Suprapubic skin (tissue), 4 donors: ENCODE results near the gene FKBP5. TPM values are rescaled to one million over a fixed set of nuclear protein-coding genes. Genes with fewer than 3 reads are reported as not detected.

Experiments
- DNase-seq, 2 donors: peaks; one replicate each; pipeline ENCODE4 v3.0.0-alpha.2; 2019; ENCODE audit warnings: low spot score in 2 of 2
- H3K27ac ChIP-seq: fragments of 200-600 bp; sonication (generic); one replicate; pipeline ENCODE4 v1.5.1; 2019
- H3K27me3 ChIP-seq: fragments of 200-600 bp; sonication (generic); one replicate; pipeline ENCODE4 v1.5.1; 2019
- H3K36me3 ChIP-seq: fragments of 200-600 bp; sonication (generic); one replicate; pipeline ENCODE4 v1.5.1; 2019
- H3K4me1 ChIP-seq: fragments of 200-600 bp; sonication (generic); one replicate; pipeline ENCODE4 v1.5.1; 2019
- H3K4me3 ChIP-seq: fragments of 200-600 bp; sonication (generic); one replicate; pipeline ENCODE4 v1.5.1; 2019; ENCODE audit warnings: mild to moderate bottlenecking
- H3K9me3 ChIP-seq: fragments of 200-600 bp; sonication (generic); one replicate; pipeline ENCODE4 v1.5.1; 2019
- CTCF ChIP-seq, 2 donors: fragments of 200-600 bp in 1 of 2; fragments of 450-650 bp in 1 of 2; sonication (generic) in 1 of 2; IDR thresholded peaks; one replicate each; pipeline ENCODE4 v1.5.1; 2016 to 2019; ENCODE audit warnings: antibody characterized with exemption in 2 of 2, mild to moderate bottlenecking in 1 of 2, moderate library complexity in 1 of 2
- EP300 ChIP-seq: sonication (generic); formaldehyde crosslinking; IDR thresholded peaks from one replicate; pipeline ENCODE4 v1.6.1; 2017; ENCODE audit warnings: antibody characterized with exemption
- POLR2A ChIP-seq, 2 donors: fragments of 450-650 bp; IDR thresholded peaks; one replicate each; pipeline ENCODE4 v1.6.1; 2017; ENCODE audit warnings: antibody characterized with exemption in 2 of 2, mild to moderate bottlenecking in 2 of 2, moderate library complexity in 2 of 2
- POLR2AphosphoS5 ChIP-seq, 3 donors: sonication (generic); formaldehyde crosslinking; IDR thresholded peaks; one replicate each; pipeline ENCODE4 v1.6.1; 2017; ENCODE audit warnings: antibody characterized with exemption in 3 of 3
- WGBS: methylation state at CpG from one replicate; pipeline ENCODE4 v1.1.5; 2018; 5-methylcytosine and 5-hydroxymethylcytosine counted together
- total RNA-seq, 4 donors: library from RNA; depleted of rRNA; stranded (reverse); fragments of >200 nt; gene quantifications; one replicate each; pipeline ENCODE4 v1.1.0, GENCODE V29; 2016

Gene FKBP5
- total RNA-seq, 4 donors from 2014 or later: 198 to 321 (median 244) TPM

- Histone ChIP-seq H3K9me3 (no peaks in the 10 kb centered on the region), H3K27ac (peak overlapping the region; percentile 100), H3K4me3 (peak overlapping the region; percentile 51), H3K4me1 (peaks cover 96% of the 10 kb centered on the region), H3K27me3 (no peaks in the 10 kb centered on the region), H3K36me3 (no peaks in the 10 kb centered on the region)
- TF ChIP-seq EP300: no peak
- peak in 2 of 3 donors; percentile 76 to 85 for TF ChIP-seq POLR2AphosphoS5 (IDR thresholded peaks at IDR 0.05)
- no peak for TF ChIP-seq CTCF (IDR thresholded peaks at IDR 0.05)
- no peak for TF ChIP-seq POLR2A (IDR thresholded peaks at IDR 0.05)
- WGBS: 37% methylated on average over 10 of the region's 12 CpGs
- peak; percentile 87 to 91 for DNase-seq
Measured at GRCh38 chr6:35728683-35729678, 40.3 kb upstream of the FKBP5 start.

GRCh38 chr6:35727935-35728682 lies 39.4 kb upstream of the FKBP5 start:
- Histone ChIP-seq H3K27me3 (no peaks in the 10 kb centered on the region), H3K27ac (peak overlapping the region; percentile 100), H3K36me3 (no peaks in the 10 kb centered on the region), H3K9me3 (no peaks in the 10 kb centered on the region), H3K4me3 (peak overlapping the region; percentile 51), H3K4me1 (peaks cover 96% of the 10 kb centered on the region)
- peak; percentile 96 to 97 for DNase-seq
- TF ChIP-seq POLR2A (IDR thresholded peaks at IDR 0.05) (peak in 1 of 2 donors; percentile 49), CTCF (IDR thresholded peaks at IDR 0.05) (no peak), POLR2AphosphoS5 (IDR thresholded peaks at IDR 0.05) (peak; percentile 40 to 98 (median 97)), EP300 (peak; percentile 97)
- WGBS: 4% methylated on average over 4 of the region's 57 CpGs

- no peaks in the 10 kb centered on the region for H3K9me3 ChIP-seq
- peak overlapping the region; percentile 51 for H3K4me3 ChIP-seq
- H3K4me1 ChIP-seq: peaks cover 96% of the 10 kb centered on the region
- DNase-seq: peak; percentile 94 to 96
- WGBS: 3% methylated on average over 19 of the region's 29 CpGs
- H3K36me3 ChIP-seq: no peaks in the 10 kb centered on the region
- peak in 2 of 3 donors; percentile 4 to 5 for TF ChIP-seq POLR2AphosphoS5 (IDR thresholded peaks at IDR 0.05)
- no peak for TF ChIP-seq EP300
- TF ChIP-seq POLR2A (IDR thresholded peaks at IDR 0.05): peak; percentile 50 to 83
- no peak for TF ChIP-seq CTCF (IDR thresholded peaks at IDR 0.05)
- no peaks in the 10 kb centered on the region for H3K27me3 ChIP-seq
- H3K27ac ChIP-seq: peak overlapping the region; percentile 100
Measured at GRCh38 chr6:35727231-35727934, 38.7 kb upstream of the FKBP5 start.

- TF ChIP-seq POLR2A (IDR thresholded peaks at IDR 0.05) (peak in 1 of 2 donors; percentile 26), POLR2AphosphoS5 (IDR thresholded peaks at IDR 0.05) (peak in 2 of 3 donors; percentile 75 to 78), EP300 (peak; percentile 94), CTCF (IDR thresholded peaks at IDR 0.05) (no peak)
- Histone ChIP-seq H3K36me3 (no peaks in the 10 kb centered on the region), H3K4me1 (peaks cover 98% of the 10 kb centered on the region), H3K4me3 (peak overlapping the region; percentile 51), H3K27ac (peak overlapping the region; percentile 100), H3K9me3 (no peaks in the 10 kb centered on the region), H3K27me3 (no peaks in the 10 kb centered on the region)
- peak; percentile 86 to 87 for DNase-seq
- 39% methylated on average over 11 of the region's 11 CpGs for WGBS
Measured at GRCh38 chr6:35725721-35726438, 37.2 kb upstream of the FKBP5 start.
